ENCODE measurements around the gene INVS.
"Not testable (repeated sequence)": the region's sequence is repeated elsewhere in the genome, so short reads cannot be mapped to it uniquely, and the experiment has no call there.

The INVS gene

GRCh38 chr9:100074093-100074492 is 24.9 kb upstream of the INVS start:
- DNase-seq (ENCODE audit: low read depth) = peak; percentile 25

GRCh38 chr9:100074989-100075388 is 24.1 kb upstream of the INVS start:
- no peak for TF ChIP-seq CTCF (conservative IDR thresholded peaks at IDR 0.05; ENCODE audit: low read depth, low read length)
- H3K4me3 ChIP-seq (ENCODE audit: low read length) = no peak overlapping the region
- DNase-seq (ENCODE audit: low read depth) = no peak

More at GRCh38 chr9:100074093-100074492, 24.9 kb upstream of the INVS start:
- H3K4me3 ChIP-seq (ENCODE audit: low read length) = no peak overlapping the region
- no peak for TF ChIP-seq CTCF (conservative IDR thresholded peaks at IDR 0.05; ENCODE audit: low read depth, low read length)

GRCh38 chr9:100076256-100076655 is 22.8 kb upstream of the INVS start:
- DNase-seq (ENCODE audit: low read depth); H3K4me3 ChIP-seq (ENCODE audit: low read length): not testable (repeated sequence)

GRCh38 chr9:100082782-100083181 is 16.3 kb upstream of the INVS start:
- no peak overlapping the region for H3K4me3 ChIP-seq (ENCODE audit: low read length)
- DNase-seq (ENCODE audit: low read depth) = no peak
- TF ChIP-seq CTCF (conservative IDR thresholded peaks at IDR 0.05; ENCODE audit: low read depth, low read length) = no peak

GRCh38 chr9:100083448-100084127 is 15.5 kb upstream of the INVS start:
- TF ChIP-seq CTCF (conservative IDR thresholded peaks at IDR 0.05; ENCODE audit: low read depth, low read length) = no peak
- DNase-seq (ENCODE audit: low read depth) = no peak
- no peak overlapping the region for H3K4me3 ChIP-seq (ENCODE audit: low read length)

- no peak overlapping the region for H3K4me3 ChIP-seq (ENCODE audit: low read length)
- no peak for TF ChIP-seq CTCF (conservative IDR thresholded peaks at IDR 0.05; ENCODE audit: low read depth, low read length)
- DNase-seq (ENCODE audit: low read depth) = no peak
Observed at GRCh38 chr9:100084128-100084453, 15.0 kb upstream of the INVS start.

GRCh38 chr9:100084734-100085133 is 14.3 kb upstream of the INVS start:
- no peak overlapping the region for H3K4me3 ChIP-seq (ENCODE audit: low read length)
- no peak for TF ChIP-seq CTCF (conservative IDR thresholded peaks at IDR 0.05; ENCODE audit: low read depth, low read length)
- DNase-seq (ENCODE audit: low read depth) = no peak

Measured in retinal pigment epithelial cell (primary cell).